GM12878 (cell line): Measurements from ENCODE around the gene INTS7.

ENCODE experiments used
- ATF3 ChIP-seq: IDR thresholded peaks from 2 replicates; pipeline ENCODE4 v1.6.1; 2011; ENCODE audit warnings: low read depth, mild to moderate bottlenecking, low read length, moderate library complexity, borderline replicate concordance; ENCODE audit errors: extremely low read depth
- CTCF ChIP-seq, 3 experiments: IDR thresholded peaks in 2 of 3; conservative IDR thresholded peaks in 1 of 3; 2 replicates each; pipeline ENCODE4 v1.5.1; 2011; ENCODE audit warnings: low read depth in 3 of 3, low read length in 3 of 3, mild to moderate bottlenecking in 3 of 3, control low read depth in 2 of 3, moderate library complexity in 2 of 3, inconsistent platforms in 1 of 3, mixed read lengths in 1 of 3; ENCODE audit not compliant: control insufficient read depth in 2 of 3, insufficient read depth in 1 of 3; ENCODE audit errors: extremely low read depth in 1 of 3
- CUX1 ChIP-seq: IDR thresholded peaks from 2 replicates; pipeline ENCODE4 v1.6.1; 2012; ENCODE audit warnings: improper control_type of control experiment, low read depth, low read length; ENCODE audit not compliant: insufficient replicate concordance
- EP300 ChIP-seq, 2 experiments: fragments of 150-350 bp in 1 of 2; IDR thresholded peaks; 2 replicates each; pipeline ENCODE4 v1.6.1; 2011 to 2012; ENCODE audit warnings: low read depth in 2 of 2, low read length in 2 of 2, borderline replicate concordance in 1 of 2, improper control_type of control experiment in 1 of 2, inconsistent platforms in 1 of 2; ENCODE audit not compliant: control insufficient read depth in 1 of 2
- EZH2 ChIP-seq: IDR thresholded peaks from 2 replicates; pipeline ENCODE4 v1.6.1; 2012; ENCODE audit warnings: low read depth, mild to moderate bottlenecking, control low read depth, inconsistent platforms, low read length, borderline replicate concordance; ENCODE audit not compliant: control insufficient read depth

- TF ChIP-seq EZH2 (no peak), CUX1 (no peak), EP300 (IDR thresholded peaks at IDR 0.05; ENCODE audit: borderline replicate concordance in 1 of 2, control insufficient read depth in 1 of 2, low read depth in 2 of 2, low read length in 2 of 2) (no peak), ATF3 (no peak), CTCF (IDR thresholded peaks at IDR 0.05 in 2 of 3, conservative IDR thresholded peaks at IDR 0.05 in 1 of 3; ENCODE audit: control insufficient read depth in 2 of 3, extremely low read depth in 1 of 3, insufficient read depth in 1 of 3, low read depth in 3 of 3, low read length in 3 of 3) (no peak)
These were observed 126.4 kb downstream of the INTS7 start for GRCh38 chr1:211908951-211909350.
